PC-9 (cell line): ENCODE data around the gene COIL. TPM values are rescaled to one million over a fixed set of nuclear protein-coding genes. Genes with fewer than 3 reads are reported as not detected.

Source experiments
- BruUV-seq: library from RNA; stranded (reverse); fragments of 400-500 nt; replicated peaks from 2 replicates; lab custom pipeline; 2021; lab: Mats Ljungman, UMichigan
- CTCF ChIA-PET: fragments of 300-600 bp; sonication (Branson Sonifier 250); formaldehyde crosslinking; loops from one replicate; lab custom pipeline; 2022; ENCODE audit warnings: antibody characterized with exemption; lab: Charles Lee
- POLR2A ChIA-PET: fragments of 300-600 bp; sonication (Branson Sonifier 250); formaldehyde crosslinking; loops from one replicate; lab custom pipeline; 2022; ENCODE audit warnings: antibody characterized with exemption; ENCODE audit not compliant: unreplicated experiment; lab: Charles Lee
- DNase-seq, 2 experiments: peaks; one replicate each; pipeline versions ENCODE4 v3.0.0 to v3.0.0-alpha.2; 2015 to 2022; ENCODE audit warnings: mixed read lengths in 1 of 2
- H2AFZ ChIP-seq: fragments of 200-600 bp; sonication (generic); 2 replicates; pipeline ENCODE4 v1.8.1; 2017; ENCODE audit warnings: antibody characterized with exemption
- H3F3A ChIP-seq: fragments of 200-600 bp; sonication (generic); 2 replicates; pipeline ENCODE4 v1.8.1; 2017; ENCODE audit warnings: antibody characterized with exemption, mild to moderate bottlenecking, low read depth; ENCODE audit not compliant: insufficient read depth
- H3K27ac ChIP-seq: fragments of 200-600 bp; sonication (generic); 2 replicates; pipeline ENCODE4 v1.6.1; 2016; ENCODE audit warnings: mixed run types
- H3K27me3 ChIP-seq: fragments of 200-600 bp; sonication (generic); 2 replicates; pipeline ENCODE4 v1.6.1; 2016; ENCODE audit warnings: low read depth, mixed run types; ENCODE audit not compliant: insufficient read depth
- H3K36me3 ChIP-seq: fragments of 200-600 bp; sonication (generic); 2 replicates; pipeline ENCODE4 v1.6.1; 2016; ENCODE audit warnings: low read depth, mixed run types
- H3K4me1 ChIP-seq: fragments of 200-600 bp; sonication (generic); replicated peaks from 2 replicates; pipeline ENCODE4 v1.6.1; 2016; ENCODE audit warnings: mixed run types; ENCODE audit not compliant: insufficient read depth
- H3K4me2 ChIP-seq: fragments of 200-600 bp; sonication (generic); 2 replicates; pipeline ENCODE4 v1.6.1; 2017; ENCODE audit warnings: mixed run types
- H3K4me3 ChIP-seq: fragments of 200-600 bp; sonication (generic); 2 replicates; pipeline ENCODE4 v1.6.1; 2016; ENCODE audit warnings: mixed run types
- H3K79me2 ChIP-seq: fragments of 200-600 bp; sonication (generic); 2 replicates; pipeline ENCODE4 v1.6.1; 2017; ENCODE audit warnings: low read depth, mixed run types
- H3K9me2 ChIP-seq: fragments of 200-600 bp; sonication (generic); 2 replicates; pipeline ENCODE4 v1.8.1; 2017; ENCODE audit warnings: mild to moderate bottlenecking; ENCODE audit not compliant: insufficient read depth
- H3K9me3 ChIP-seq: fragments of 200-600 bp; sonication (generic); 2 replicates; pipeline ENCODE4 v1.8.1; 2016; ENCODE audit warnings: low read depth; ENCODE audit not compliant: insufficient read depth
- H4K20me1 ChIP-seq: fragments of 200-600 bp; sonication (generic); 2 replicates; pipeline ENCODE4 v1.8.1; 2017; ENCODE audit not compliant: insufficient read depth
- EZH2 ChIP-seq: fragments of 200-600 bp; sonication (generic); IDR thresholded peaks from 2 replicates; pipeline ENCODE4 v1.8.0; 2017; ENCODE audit warnings: antibody characterized with exemption, low read depth
- intact Hi-C: fragments of 100-400 bp; cut with micrococcal nuclease; formaldehyde crosslinking; loops from one replicate; pipeline ENCODE4 v1.10.0; 2022; ENCODE audit not compliant: unreplicated experiment
- total RNA-seq: library from RNA; stranded (reverse); gene quantifications from 2 replicates; pipeline ENCODE4 v1.2.3, GENCODE V29; 2021
- TF ChIP-seq, protein P1 (sequence below): fragments of 200-600 bp; sonication (generic); conservative IDR thresholded peaks from 2 replicates; pipeline ENCODE4 v1.6.1; 2017; ENCODE audit warnings: mixed run types, antibody characterized with exemption, mild to moderate bottlenecking, moderate library complexity

Gene COIL
- total RNA-seq, 1 experiment from 2014 or later, result 19.0 TPM

DNA sequence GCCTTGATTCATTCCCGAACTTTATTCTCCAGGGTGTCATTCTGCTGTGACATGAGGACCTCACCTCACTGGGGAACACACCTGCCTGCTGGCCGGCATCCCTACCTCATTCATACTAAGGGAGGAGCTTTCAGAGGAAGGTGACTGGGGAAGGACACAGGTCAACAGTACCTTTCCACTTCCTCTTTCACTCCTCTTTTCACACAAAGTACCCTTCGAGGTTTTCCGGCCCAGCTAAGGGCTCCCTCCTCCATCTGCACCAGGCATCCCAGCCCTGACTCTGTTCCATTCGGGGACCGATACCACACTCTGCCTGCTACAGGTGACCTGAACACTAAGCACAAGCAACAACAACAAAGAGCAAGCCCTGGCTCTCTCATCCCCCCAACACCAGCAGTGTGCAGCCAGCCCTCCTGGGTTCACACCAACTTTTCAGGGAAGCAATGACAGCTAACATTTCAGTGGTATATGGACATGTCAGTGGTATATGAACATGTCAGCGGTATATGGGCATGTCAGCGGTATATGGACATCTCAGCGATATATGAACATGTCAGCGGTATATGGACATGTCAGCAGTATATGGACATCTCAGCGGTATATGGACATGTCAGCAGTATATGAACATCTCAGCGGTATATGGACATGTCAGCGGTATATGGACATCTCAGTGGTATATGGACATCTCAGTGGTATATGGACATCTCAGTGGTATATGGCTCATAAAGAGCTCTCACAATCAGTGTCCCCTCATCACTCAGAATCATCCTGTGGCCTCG, 63.0 kb downstream of the COIL start:
- Histone ChIP-seq H3K4me3 (no peak overlapping the region), H3K27me3 (no peaks in the 10 kb centered on the region), H3K79me2 (no peaks in the 10 kb centered on the region), H3K9me2 (no peaks in the 10 kb centered on the region), H3K27ac (no peak overlapping the region), H3K4me1 (0 out of 2 replicates have a peak, but pooled peaks cover 6% of the 10 kb centered on the region), H3K9me3 (no peaks in the 10 kb centered on the region), H3K4me2 (no peak overlapping the region), H3K36me3 (peaks cover 35% of the 10 kb centered on the region), H2AFZ (no peak overlapping the region), H4K20me1 (peaks cover 13% of the 10 kb centered on the region), H3F3A (no peaks in the 10 kb centered on the region)
- intact Hi-C loops, result loop anchor here (5.0 kb wide), 1 partner anchor 61 kb away; no protein-coding TSS in a partner anchor
- POLR2A ChIA-PET, result no interaction called here
- CTCF ChIA-PET, result interaction anchor here (0.6 kb wide), 1 partner anchor 27 kb away, joined by 3 read pairs; no protein-coding TSS in a partner anchor
- DNase-seq, result no peak
- no TSS peak for BruUV-seq
- TF ChIP-seq EZH2, result no peak
- TF ChIP-seq, protein P1, sequence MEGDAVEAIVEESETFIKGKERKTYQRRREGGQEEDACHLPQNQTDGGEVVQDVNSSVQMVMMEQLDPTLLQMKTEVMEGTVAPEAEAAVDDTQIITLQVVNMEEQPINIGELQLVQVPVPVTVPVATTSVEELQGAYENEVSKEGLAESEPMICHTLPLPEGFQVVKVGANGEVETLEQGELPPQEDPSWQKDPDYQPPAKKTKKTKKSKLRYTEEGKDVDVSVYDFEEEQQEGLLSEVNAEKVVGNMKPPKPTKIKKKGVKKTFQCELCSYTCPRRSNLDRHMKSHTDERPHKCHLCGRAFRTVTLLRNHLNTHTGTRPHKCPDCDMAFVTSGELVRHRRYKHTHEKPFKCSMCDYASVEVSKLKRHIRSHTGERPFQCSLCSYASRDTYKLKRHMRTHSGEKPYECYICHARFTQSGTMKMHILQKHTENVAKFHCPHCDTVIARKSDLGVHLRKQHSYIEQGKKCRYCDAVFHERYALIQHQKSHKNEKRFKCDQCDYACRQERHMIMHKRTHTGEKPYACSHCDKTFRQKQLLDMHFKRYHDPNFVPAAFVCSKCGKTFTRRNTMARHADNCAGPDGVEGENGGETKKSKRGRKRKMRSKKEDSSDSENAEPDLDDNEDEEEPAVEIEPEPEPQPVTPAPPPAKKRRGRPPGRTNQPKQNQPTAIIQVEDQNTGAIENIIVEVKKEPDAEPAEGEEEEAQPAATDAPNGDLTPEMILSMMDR, result no peak

DNA sequence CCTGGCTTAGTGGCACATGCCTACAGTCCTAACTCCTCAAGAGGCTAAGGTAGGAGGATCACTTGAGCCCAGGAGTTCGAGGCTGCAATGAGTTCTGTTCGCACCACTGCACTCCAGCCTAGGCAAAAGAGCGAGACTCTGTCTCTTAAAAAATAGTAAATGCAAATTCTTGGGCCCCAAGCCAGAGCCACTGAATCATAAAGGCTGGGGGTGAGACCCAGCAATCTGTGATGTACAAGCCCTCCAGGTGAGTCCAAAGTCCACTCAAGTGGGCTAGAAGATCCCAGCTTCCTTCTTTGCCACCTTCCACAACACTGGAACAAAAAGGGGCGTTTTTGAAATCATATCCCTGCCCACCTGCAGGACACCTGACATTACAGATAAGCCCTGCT, 63.9 kb downstream of the COIL start:
- no TSS peak for BruUV-seq
- Histone ChIP-seq H3K79me2 (no peaks in the 10 kb centered on the region), H3K27me3 (no peaks in the 10 kb centered on the region), H4K20me1 (peaks cover 9% of the 10 kb centered on the region), H3F3A (no peaks in the 10 kb centered on the region), H3K9me3 (no peaks in the 10 kb centered on the region), H3K4me2 (no peak overlapping the region), H3K4me3 (no peak overlapping the region), H2AFZ (no peak overlapping the region), H3K4me1 (no peaks in the 10 kb centered on the region), H3K9me2 (no peaks in the 10 kb centered on the region), H3K27ac (no peak overlapping the region), H3K36me3 (peaks cover 39% of the 10 kb centered on the region)
- CTCF ChIA-PET, result interaction anchor here (0.6 kb wide), 1 partner anchor 26 kb away, joined by 3 read pairs; no protein-coding TSS in a partner anchor
- TF ChIP-seq, protein P1, result no peak
- no peak for TF ChIP-seq EZH2
- intact Hi-C loops, result loop anchor here (5.0 kb wide), 1 partner anchor 60 kb away; no protein-coding TSS in a partner anchor
- no peak for DNase-seq
- POLR2A ChIA-PET, result no interaction called here

DNA sequence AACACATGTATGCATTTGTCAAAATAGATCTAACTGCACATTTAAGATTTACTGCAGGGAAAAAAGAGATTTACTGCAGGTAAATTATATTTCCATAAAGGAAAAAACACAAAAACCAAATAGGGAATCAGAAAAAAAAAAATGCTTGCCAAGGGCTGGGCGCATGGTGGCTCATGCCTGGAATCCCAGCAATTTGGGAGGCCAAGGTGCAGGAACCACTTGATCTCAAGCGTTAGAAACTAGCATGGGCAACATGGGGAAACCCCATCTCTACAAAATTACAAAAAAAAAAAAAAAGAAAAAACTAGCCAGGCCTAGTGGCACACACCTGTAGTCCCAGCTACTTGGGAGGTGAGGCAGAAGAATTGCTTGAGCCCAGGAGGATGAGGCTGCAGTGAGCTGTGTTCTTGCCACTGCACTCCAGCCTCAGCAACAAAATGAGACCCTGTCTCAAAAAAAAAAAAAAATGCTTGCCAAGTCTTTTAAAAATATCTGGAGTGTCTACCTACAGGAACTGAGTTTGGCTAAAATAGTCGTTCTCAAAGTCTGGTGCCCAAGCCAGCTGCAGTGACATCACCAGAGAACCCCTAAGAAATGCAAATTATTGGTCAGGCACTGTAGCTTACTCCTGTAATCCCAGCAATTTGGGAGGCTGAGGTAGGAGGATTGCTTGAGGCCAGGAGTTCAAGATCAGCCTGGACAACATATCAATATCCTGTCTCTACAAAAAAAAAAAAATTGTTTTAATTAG, 64.5 kb downstream of the COIL start:
- no peak overlapping the region for H3K4me3 ChIP-seq
- H4K20me1 ChIP-seq, result peaks cover 4% of the 10 kb centered on the region; the same call in 1 of the 2 replicates
- no peak overlapping the region for H3K27ac ChIP-seq
- intact Hi-C loops, result loop anchor here (5.0 kb wide), 1 partner anchor 59 kb away; no protein-coding TSS in a partner anchor
- CTCF ChIA-PET, result no interaction called here
- H3K4me2 ChIP-seq, result no peak overlapping the region
- H3K36me3 ChIP-seq, result peaks cover 45% of the 10 kb centered on the region
- DNase-seq, result no peak
- no peak overlapping the region for H2AFZ ChIP-seq
- BruUV-seq, result no TSS peak
- no peak for TF ChIP-seq EZH2
- TF ChIP-seq, protein P1, result no peak
- H3K9me2 ChIP-seq, result no peaks in the 10 kb centered on the region
- POLR2A ChIA-PET, result no interaction called here
- H3K9me3 ChIP-seq, result no peaks in the 10 kb centered on the region
- no peaks in the 10 kb centered on the region for H3F3A ChIP-seq
- H3K27me3 ChIP-seq, result no peaks in the 10 kb centered on the region
- H3K4me1 ChIP-seq, result no peaks in the 10 kb centered on the region
- no peaks in the 10 kb centered on the region for H3K79me2 ChIP-seq
